GM12864 (cell line): Measurements from ENCODE around the gene UQCRHL.
"Not testable (repeated sequence)": the region's sequence is repeated elsewhere in the genome, so short reads cannot be mapped to it uniquely, and the experiment has no call there.

Experiments used
- DNase-seq: peaks from one replicate; pipeline ENCODE4 v3.0.0-alpha.2; 2011; ENCODE audit warnings: low read depth
- H3K4me3 ChIP-seq: 2 replicates; pipeline ENCODE4 v1.5.1; 2011; ENCODE audit warnings: mild to moderate bottlenecking, low read depth, low read length, control low read depth
- CTCF ChIP-seq: IDR thresholded peaks from 2 replicates; pipeline ENCODE4 v1.5.1; 2011; ENCODE audit warnings: low read depth, mild to moderate bottlenecking, moderate library complexity, low read length, control low read depth, inconsistent platforms; ENCODE audit errors: missing control alignments

Gene UQCRHL

GRCh38 chr1:15833842-15834405 is 26.5 kb upstream of the UQCRHL start:
- no peak for DNase-seq
- H3K4me3 ChIP-seq = peak overlapping the region; percentile 67
- no peak for TF ChIP-seq CTCF

- peak overlapping the region; percentile 67 for H3K4me3 ChIP-seq
- TF ChIP-seq CTCF = no peak
- DNase-seq = no peak
Measured at GRCh38 chr1:15833069-15833679, 25.7 kb upstream of the UQCRHL start.

GRCh38 chr1:15830258-15830657 is 22.8 kb upstream of the UQCRHL start:
- DNase-seq = no peak
- no peak for TF ChIP-seq CTCF
- H3K4me3 ChIP-seq = no peak overlapping the region

- not testable (repeated sequence) for DNase-seq, H3K4me3 ChIP-seq
Measured at GRCh38 chr1:15828931-15829330, 21.5 kb upstream of the UQCRHL start.

- H3K4me3 ChIP-seq, DNase-seq: not testable (repeated sequence)
Measured at GRCh38 chr1:15827567-15827966, 20.1 kb upstream of the UQCRHL start.

GRCh38 chr1:15826810-15827507 is 19.5 kb upstream of the UQCRHL start:
- no peak overlapping the region for H3K4me3 ChIP-seq
- no peak for TF ChIP-seq CTCF
- DNase-seq = no peak

- DNase-seq = no peak
- no peak overlapping the region for H3K4me3 ChIP-seq
- TF ChIP-seq CTCF = no peak
Measured at GRCh38 chr1:15825800-15826199, 18.4 kb upstream of the UQCRHL start.

- TF ChIP-seq CTCF = no peak
- H3K4me3 ChIP-seq = no peak overlapping the region
- DNase-seq = no peak
Measured at GRCh38 chr1:15820478-15820877, 13.0 kb upstream of the UQCRHL start.
